ENCODE results near the gene ARHGAP31.
"Not testable (repeated sequence)": the region's sequence is repeated elsewhere in the genome, so short reads cannot be mapped to it uniquely, and the experiment has no call there.

The ARHGAP31 gene

DNA sequence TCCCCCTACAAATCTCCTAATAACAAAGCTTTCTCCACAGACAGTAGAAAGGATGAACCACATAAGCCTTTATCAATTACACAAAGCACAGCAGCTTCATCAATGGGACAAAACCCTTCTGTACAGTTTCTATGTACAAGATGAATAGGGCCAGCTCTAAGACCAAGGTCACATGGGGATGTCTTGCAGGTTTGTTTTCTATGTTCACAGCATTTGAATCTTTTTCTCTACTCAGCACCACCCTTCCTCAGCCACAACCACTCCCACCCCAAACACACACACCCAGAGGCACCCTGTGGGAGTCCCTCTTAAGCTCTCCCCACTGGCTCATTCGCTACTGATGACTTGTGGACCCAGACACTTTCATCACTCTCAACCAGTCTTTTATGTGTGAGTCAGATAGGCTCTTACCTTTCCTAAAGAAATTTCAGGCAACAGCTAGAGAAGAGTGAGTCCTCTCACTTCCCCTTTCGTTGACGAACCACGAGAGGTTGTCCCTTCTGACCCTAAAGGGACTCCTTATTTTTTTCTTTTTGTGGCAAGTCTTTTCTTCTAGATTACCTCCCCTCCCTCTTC, 57.9 kb downstream of the ARHGAP31 start:
- DNase-seq = no peak

DNA sequence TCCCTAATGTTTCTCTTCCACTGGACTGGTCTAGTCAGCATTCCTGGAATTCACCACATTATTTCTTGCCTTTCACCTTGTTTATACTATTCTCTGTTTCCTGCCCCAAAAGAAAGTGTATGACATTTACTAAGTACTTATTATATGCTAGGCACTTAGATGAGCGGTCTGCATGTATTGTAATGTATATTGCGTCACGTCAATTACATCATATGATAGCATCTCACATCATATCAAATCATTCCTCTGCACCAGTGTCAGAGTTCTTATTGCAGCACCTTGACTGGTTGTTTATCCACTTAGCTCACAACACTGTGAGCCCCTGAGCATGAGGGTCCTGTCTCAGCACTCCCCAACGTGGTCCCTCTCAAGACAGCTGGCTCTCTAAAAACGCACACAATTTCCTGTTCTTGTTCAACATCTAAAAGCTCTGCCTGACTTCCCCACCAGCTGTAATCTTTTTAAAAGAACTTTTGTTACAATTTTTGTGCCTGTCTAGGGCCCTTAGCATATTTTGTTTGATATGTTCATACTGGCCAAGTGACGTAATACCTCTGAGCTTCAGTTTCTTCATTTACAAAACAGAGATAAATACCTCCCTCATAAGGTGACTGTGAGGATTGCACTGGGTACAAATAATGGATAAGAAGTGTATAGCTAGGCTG, 58.8 kb downstream of the ARHGAP31 start:
- no peak for DNase-seq

DNA sequence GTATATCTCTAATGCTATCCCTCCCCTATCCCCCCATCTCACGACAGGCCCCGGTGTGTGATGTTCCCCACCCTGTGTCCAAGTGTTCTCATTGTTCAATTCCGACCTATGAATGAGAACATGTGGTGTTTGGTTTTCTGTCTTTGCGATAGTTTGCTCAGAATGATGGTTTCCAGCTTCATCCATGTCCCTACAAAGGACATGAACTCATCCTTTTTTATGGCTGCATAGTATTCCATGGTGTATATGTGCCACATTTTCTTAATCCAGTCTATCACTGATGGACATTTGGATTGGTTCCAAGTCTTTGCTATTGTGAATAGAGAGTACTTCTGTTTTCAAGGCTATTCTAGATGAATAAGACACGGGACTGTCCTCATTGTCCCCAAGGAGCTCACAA, 61.4 kb downstream of the ARHGAP31 start:
- not testable (repeated sequence) for DNase-seq

DNA sequence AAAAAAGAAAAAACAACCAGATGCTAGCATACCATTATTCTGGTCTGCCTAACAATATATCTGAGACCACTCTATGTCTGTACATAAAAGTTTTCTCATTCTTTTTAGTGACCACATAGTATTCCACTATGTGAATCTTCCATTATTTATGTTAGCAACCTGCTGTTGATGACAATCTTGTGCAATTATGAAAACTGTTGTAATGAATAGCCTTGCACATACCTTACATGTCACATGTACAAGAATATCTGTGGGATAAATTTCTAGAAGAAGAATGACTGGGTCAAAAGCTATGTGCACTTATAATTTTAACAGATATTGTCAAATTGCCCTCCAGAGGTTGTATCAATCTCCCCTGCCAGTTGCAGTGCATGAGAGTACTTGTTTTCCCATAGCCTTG, 62.5 kb downstream of the ARHGAP31 start:
- no peak for DNase-seq

DNA sequence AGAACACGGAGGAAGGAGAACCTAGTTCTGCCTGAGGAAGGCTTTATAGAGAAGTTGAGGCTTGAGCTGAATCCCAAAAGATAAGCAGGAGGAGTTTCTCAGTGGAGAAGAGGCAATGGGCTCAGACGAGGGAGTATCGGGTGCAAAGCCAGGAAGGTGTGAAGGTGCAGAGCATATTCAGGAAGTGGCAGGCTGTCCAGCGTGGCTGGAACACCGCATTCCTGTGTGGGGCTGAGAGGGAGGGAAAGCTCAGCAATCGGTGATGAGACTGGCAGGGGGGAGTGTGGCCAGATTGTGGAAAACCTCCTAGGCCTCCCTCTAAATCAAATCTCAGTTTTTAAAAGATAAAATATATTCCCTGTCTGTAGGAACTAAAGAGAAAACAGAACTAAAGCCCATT, 63.0 kb downstream of the ARHGAP31 start:
- no peak for DNase-seq

DNA sequence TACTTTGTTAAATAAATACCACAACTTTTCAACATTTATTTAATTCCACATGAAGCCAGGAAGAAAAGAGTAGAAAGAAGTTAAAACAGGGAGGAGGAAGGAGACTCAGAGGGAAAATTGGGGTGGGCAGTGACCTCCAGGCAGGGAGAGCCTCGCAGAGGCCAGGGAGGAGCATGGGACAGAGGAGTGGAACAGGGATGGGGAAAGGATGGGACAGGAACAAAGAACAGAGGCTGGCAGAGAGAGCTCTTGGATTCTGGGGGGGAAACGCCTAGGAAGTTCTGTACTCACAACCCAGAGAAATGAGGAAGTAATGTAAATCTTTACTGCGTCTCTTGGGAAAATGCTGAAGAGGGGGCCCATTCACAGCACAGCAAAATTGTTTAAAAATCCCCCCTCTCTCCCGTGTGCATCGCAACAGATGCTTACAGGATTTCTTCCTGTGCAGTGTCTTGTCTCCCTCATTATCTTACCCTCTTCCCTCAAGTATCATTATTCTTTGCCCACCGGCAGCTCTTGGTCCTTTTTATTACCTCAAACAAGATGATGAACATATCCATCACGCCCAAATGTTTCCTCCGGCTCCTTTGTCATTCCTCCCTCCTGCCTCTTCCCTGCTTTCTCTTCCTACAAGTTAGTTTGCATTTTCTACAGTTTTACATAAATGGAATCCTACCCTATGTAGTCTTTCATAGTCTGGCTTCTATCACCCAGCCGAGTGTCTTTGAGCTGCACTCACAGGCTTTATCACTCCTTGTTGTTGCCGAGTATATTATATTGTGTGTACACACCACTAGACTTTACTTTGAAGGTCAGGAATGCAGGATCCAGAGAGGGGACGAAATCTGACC, 65.5 kb downstream of the ARHGAP31 start:
- DNase-seq = no peak

DNA sequence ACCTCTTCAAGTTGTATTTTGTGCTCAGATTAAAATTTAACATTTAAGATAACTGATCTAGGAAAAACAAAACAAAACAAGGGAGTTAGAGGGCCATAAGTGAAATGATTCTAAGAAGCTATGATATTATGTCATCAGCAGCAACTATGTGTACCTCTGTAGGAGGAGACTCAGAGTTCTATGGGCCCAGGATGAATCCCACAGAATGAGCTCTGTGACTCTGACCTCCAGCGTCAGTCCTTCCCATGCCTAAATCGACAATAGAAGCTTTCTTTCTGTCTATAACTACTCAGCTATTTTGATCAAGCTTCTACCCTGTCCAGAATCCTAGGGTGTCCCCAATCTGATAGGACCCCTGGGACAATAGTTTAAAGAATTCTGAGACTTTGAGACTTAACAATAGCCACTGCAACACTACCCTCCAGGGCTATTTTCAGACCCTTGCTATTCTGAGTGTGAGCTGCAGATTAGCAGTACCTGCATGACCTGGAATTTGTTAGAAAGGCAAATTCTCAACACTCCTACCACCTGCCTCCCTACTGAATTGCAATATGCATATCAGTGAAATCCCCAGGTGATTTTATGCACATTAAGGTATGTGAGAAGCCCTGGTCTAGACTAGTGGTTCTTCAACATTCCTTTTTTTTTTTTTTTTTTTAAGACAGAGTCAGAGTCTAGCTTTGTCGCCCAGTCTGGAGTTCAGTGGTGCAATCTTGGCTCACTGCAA, 66.7 kb downstream of the ARHGAP31 start:
- no peak for DNase-seq

DNA sequence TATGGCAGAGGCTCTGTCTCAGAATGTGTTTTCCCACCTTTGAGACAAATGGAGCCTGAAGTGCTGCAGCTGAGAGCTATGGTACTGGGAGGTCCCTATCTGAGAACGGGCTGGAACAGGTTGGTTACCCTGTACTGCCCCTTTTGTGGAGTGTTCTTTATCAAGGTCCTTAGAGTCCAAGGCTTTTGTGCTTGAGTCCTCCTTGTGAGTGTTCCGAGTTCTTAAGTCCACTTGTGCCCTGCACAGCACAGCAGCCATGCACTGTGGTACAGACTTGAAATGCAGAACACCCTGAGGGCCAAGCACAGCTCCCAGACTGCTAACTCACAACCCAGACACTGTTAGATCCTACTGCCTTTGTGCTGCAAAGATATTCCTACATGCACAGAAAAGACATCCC, 67.8 kb downstream of the ARHGAP31 start:
- no peak for DNase-seq

DNA sequence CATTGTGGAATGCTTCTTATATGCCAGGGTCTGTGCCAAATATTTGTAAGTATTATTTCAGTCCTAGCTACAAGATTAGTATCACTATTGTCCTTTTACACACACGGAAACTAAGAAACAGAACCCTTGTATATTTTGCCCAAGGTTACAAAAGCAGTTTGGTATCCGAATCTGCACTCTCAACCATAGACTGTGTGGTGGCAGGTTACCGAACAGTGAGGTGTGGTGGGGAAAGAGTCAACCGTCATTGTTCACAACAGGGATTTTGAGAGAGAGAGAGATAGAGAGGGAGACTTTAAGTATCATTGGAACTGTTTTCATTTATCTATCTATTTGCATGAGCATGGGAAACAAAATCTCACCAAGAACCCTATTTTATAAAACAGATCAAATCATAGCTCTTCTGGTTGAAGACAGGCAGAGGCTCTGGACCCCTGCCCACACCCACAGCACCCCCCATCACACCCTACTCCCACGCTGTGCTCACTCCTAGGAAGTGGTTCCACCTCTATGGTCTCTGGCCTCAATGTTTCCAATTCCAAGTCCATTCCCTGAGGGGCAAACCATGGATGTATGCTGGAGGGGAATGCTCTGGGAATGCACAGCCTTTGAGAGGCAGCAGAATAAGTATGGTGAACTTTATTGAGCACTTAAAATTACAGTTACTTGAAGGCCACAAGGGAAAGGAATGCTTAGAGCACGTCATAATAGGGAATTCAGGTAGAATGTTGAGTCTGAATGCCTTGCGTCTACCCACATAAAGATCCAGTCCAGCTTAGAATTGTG, 69.0 kb downstream of the ARHGAP31 start:
- no peak for DNase-seq

DNA sequence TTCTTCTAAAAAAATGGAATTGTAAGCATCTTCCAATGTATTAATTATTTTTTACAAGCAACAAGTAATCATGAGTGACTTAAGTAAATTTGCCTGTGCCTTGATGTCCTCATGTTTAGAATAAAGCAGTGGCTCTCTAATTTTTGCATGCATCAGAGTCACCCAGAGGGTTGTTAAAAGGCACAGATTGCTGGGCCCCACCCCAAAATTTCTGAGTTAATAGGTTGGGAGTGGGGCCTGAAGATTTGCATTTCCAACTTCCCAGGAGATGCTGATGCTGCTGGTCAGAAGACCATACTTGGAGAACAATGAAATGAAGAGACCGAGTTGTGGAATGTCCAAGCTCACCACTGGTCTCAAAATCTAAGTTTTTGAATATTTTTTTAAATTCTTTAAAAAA, 70.2 kb downstream of the ARHGAP31 start:
- no peak for DNase-seq

DNA sequence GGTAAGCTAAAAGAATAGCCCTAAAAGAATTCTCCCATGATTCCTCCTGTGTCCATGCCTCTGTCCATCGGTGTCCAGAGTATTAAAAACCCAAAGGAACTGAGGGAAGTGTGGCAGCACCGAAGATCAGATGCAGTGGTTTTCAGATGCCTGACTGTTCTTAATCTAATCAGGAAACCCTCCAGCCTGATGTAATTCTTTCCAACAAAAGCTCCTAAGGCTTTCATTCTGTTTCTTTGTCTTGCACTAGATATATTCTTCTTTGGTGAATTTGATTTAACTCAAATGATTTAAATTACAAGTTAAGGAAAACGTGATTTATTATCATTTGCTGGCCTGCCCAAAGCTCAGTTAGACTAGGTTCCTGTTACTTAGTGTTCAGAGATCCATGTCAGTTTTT, 71.2 kb downstream of the ARHGAP31 start:
- DNase-seq = no peak

DNA sequence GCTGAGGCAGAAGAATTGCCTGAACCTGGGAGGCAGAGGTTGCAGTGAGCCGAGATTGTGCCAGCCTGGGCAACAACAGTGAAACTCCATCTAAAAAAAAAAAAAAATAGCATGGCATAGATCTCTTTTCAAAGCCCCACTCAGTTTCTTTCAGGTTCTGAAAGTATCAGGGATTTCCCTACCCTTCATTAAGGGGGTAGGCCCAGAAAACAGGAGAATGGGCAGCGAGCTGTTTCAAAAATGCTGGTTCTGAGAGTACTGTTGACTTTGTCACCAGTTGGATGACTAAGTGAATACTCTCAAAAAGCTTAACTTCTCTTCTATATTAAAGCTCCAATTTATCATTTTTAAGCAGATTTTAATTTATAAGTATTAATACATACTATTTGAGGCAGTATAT, 72.8 kb downstream of the ARHGAP31 start:
- DNase-seq = no peak

DNA sequence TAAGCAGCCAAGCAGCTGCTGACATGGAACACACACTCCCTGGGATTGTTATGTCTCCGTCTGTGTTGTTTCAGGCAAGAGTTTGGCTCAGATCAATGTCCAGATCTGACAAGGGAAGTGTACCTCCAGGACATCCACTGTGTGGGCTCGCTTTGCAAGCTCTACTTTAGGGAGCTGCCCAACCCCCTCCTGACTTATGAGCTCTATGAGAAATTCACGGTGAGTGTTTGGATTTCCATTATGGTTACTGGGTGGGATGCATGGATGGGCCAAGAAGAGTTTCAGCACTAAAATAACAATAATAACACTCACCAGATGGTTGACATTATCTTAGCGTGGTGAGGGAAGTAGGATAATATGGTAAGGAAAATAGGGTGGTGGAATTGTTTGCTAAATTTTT, 74.1 kb downstream of the ARHGAP31 start:
- DNase-seq = no peak

DNA sequence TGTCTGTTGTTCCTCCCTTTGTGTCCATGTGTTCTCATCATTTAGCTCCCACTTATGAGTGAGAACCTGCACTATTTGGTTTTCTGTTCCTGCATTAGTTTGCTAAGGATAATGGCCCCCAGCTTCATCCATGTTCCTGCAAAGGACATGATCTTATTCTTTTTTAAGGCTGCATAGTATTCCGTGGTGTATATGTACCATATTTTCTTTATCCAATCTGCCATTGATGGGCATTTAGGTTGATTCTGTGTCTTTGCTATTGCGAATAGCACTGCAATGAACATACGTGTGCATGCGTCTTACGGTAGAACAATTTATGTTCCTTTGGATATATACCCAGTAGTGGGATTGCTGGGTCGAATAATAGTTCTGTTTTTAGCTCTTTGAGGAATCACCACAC, 77.6 kb downstream of the ARHGAP31 start:
- not testable (repeated sequence) for DNase-seq

DNA sequence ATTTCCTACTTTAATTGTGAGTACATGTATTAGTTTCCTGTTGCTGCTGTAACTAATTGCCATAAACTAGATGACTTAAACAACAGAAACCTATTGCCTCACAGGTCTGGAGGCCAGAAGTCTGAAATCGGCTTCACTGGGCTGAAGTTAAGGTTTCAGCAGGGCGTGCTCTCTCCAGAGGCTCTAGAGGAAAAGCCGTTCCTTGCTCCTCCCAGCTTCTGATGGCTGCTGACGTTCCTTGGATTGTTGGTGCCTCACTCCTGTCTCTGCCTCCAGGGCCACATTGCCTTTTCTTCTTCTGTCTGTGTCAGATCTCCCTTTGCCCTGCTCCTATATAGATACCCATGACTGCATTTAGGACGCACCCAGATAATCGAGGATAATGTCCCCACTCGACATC, 80.9 kb downstream of the ARHGAP31 start:
- no peak for DNase-seq

DNA sequence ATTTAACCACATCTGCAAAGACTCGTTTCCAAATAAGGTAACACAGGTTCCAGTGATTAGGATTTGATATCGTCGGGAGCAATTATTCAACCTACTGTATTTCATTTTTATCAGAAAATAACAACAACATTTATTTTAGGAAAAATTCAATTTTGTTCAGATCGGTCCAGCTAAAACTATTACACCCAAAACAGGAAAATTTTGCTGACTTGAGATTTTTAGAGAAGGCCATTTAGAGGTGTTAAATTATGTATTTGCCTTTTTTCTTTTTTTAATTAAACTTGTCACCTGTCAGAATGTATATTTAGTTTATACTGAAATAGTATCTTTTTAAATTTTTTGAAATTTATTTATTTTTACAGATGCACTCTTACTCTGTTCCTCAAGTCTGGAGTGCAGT, 81.3 kb downstream of the ARHGAP31 start:
- no peak for DNase-seq

DNA sequence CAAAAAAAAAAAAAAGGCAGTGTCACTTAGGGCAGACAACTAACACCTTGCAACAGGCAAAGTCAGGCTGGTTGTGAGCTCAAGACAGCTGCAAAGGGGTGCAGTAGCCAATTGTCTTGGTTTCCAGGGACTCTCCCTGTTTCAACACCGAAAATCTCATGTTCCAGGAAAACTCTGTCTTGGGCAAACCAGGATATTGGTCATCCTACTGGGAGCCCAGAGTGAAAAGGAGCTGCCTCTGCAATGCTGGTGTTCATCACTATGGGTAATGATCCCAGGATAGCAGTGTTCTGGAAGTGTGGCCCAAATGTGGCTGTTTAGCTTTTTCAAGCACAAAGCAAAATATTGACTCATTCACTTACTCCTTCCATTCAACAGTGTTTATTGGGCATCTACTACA, 82.6 kb downstream of the ARHGAP31 start:
- no peak for DNase-seq

DNA sequence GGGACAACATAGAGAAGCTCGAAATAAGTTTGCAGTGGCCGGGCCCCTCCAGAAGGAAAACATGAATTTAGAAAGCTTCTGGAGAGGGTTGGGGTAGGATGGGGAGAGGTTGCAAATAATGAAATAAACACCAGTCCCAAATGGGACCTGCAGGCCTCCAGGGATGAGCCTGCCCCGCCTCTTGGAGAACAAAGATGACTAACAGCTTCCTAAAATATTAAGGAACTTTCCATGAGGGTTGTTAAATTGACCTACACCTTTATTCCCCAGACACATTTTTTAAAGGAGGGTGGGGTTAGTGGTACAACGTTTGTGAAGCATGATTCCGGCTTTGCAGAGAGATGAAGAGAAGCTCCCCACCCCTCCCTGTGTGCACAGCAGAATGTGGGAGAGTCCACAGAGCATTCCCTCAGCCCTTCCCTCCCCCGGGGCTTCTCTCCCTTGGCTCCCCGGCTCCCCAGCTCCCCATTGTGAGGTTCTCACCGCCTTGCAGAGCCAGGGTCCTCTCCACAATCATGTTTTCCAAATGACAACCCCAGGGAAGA, 84.1 kb downstream of the ARHGAP31 start:
- DNase-seq = no peak

DNA sequence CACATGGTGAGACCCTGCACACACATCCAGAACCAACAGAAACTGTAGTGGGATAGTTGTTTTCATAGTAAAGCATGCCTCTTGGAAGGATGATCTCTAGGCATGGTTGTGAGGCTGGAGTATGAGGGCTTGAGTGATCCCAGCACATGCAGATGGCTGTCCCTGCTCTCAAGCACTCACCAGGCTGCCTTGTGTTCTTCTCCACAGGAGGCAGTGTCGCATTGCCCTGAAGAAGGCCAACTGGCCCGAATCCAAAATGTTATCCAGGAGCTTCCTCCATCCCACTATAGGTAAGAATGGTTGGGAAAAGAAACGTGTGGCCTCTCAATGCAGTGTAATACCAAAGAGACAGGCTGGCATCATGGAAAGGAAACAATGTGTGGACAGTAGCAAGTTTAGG, 86.5 kb downstream of the ARHGAP31 start:
- DNase-seq = no peak

DNA sequence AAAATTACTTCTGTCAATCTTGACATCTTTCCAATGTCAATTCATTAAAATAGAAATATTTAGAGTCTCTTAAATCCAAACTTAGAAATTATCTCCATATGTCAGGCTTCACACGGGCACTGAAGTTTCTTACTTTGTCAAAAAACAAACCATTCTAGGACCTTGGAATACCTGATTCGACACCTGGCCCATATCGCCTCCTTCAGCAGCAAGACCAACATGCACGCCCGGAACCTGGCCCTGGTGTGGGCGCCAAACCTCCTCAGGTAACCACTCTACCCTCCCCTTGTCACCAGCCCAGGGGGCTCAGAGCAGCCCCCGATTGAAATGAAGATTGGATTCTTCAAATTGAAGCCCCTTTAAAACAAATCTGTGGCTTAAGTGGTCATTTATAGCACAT, 88.0 kb downstream of the ARHGAP31 start:
- DNase-seq = no peak

DNA sequence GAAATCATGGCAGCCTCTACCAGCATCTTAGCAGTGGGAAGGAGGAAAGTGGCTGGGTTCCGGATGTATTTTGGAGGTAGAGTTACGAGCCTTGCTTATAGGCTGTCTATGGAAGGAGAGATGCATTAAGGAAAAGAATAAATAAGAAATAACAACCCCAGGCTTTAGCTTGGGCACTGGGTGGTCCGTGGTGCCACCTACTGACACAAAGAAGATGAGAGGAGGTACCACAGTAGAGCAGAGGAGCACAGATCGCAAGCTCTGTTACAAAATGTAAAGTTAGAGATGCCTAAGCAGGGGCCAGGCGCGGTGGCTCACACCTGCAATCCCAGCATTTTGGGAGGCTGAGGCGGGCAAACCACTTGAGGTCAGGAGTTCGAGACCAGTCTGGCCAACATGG, 94.4 kb downstream of the ARHGAP31 start:
- no peak for DNase-seq

DNA sequence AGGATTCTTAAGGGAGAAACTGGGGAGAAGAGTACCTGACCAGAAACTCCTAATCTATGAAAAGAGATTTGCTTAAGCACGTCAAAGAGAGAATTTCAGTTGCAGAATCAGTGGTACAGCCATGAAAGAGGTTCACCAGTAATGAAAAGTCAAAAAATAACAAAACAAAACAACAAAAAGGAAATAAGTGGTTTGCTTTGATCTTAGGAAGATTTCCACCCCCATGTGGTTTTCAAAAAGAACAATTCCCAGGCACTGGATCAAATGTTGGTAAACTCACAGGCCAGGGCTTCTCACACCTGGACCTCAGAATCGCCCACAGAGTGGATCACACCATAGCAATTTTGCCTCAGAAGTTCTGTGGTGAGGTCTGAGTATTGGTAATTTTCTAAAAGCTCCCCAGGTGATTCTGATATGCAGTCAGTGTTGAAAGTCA, 101.8 kb downstream of the ARHGAP31 start:
- no peak for DNase-seq

All from NCI-H1694 treated with DMSO at 0.1 percent for 48 hours (cell line).